ENCODE measurements around the gene RPRD1B. TPM values are rescaled to one million over a fixed set of nuclear protein-coding genes. Genes with fewer than 3 reads are reported as not detected.

The RPRD1B gene
- total and polyA plus RNA-seq, 2 of the 13 experiments (the other 11 are each of a cell fraction or from before 2014, with no cell fraction given), result 31.1 to 41.5 TPM

DNA sequence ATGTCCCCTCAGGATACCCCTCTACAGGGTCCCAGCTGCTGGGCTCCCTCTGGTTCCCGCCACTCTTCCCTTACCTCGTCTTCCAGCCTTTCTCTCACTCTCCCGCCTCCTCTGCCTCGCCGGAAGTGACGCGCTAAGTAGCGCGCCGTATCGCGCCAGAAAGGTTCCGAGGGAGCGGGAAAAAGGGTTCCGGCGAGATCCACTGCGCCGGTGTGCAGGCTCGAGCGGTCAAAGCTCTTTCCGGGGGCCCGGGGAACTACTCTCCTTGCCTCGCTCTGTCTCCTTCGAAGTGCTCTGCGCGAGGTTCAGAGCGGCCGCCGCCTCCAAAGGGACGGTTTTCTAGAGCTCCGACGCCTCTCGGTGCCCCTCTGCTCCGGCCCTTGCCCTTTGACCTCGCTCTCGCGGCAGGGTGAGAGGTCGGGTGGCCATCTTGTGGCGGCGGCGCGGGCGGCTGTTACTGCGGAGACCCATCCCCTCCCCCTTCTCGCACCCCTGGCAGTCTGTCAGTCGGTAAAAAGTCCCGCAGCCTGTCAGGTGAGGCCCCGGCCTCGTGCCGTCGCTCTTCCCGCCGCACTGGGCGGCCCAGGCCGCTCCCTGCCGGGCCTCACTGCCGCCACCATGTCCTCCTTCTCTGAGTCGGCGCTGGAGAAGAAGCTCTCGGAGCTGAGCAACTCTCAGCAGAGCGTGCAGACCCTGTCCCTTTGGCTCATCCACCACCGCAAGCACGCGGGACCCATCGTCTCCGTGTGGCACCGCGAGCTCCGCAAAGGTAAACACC lies at the start of gene RPRD1B, which contains the start of gene TTI1 (continued):
- TF ChIP-seq RFXANK (CRISPR knock-in tag; IDR thresholded peaks at IDR 0.05) (no peak), MTA3 (CRISPR knock-in tag; IDR thresholded peaks at IDR 0.05) (no peak), KAT7 (CRISPR knock-in tag; IDR thresholded peaks at IDR 0.05; ENCODE audit: borderline replicate concordance) (peak; percentile 99), CBX5 (CRISPR knock-in tag; IDR thresholded peaks at IDR 0.05; ENCODE audit: borderline replicate concordance) (peak; percentile 89; the same call in 1 of the 2 replicates), ZNF562 (CRISPR knock-in tag; IDR thresholded peaks at IDR 0.05; ENCODE audit: borderline replicate concordance) (no peak; the same call in 1 of the 2 replicates), ZNF180 (CRISPR knock-in tag; IDR thresholded peaks at IDR 0.05; ENCODE audit: borderline replicate concordance, low read depth) (peak; percentile 12; the same call in 1 of the 2 replicates), ZNF124 (CRISPR knock-in tag; IDR thresholded peaks at IDR 0.05) (0 out of 2 replicates have a peak, but pooled peaks have one; percentile 70), ZFP1 (CRISPR knock-in tag; IDR thresholded peaks at IDR 0.05) (peak; percentile 83), ZSCAN21 (CRISPR knock-in tag; IDR thresholded peaks at IDR 0.05; ENCODE audit: borderline replicate concordance) (peak; percentile 38; the same call in 1 of the 2 replicates), GABPA (IDR thresholded peaks at IDR 0.05; ENCODE audit: low read depth, low read length) (peak; percentile 85), GABPA (CRISPR knock-in tag; IDR thresholded peaks at IDR 0.05; ENCODE audit: low read depth) (peak; percentile 99), NR2F1 (CRISPR knock-in tag; IDR thresholded peaks at IDR 0.05) (peak; percentile 90 to 99), TSC22D2 (CRISPR knock-in tag; IDR thresholded peaks at IDR 0.05; ENCODE audit: borderline replicate concordance) (peak; percentile 85; the same call in 1 of the 2 replicates), PHF20 (CRISPR knock-in tag; IDR thresholded peaks at IDR 0.05) (peak; percentile 98), RBM39 (IDR thresholded peaks at IDR 0.05; ENCODE audit: low read depth, low read length, poor library complexity, severe bottlenecking) (peak; percentile 96), GATAD1 (CRISPR knock-in tag; IDR thresholded peaks at IDR 0.05) (peak; percentile 99), ZNF326 (CRISPR knock-in tag; IDR thresholded peaks at IDR 0.05; ENCODE audit: borderline replicate concordance) (no peak), ZSCAN9 (CRISPR knock-in tag; IDR thresholded peaks at IDR 0.05; ENCODE audit: borderline replicate concordance) (no peak), DNMT3B (CRISPR knock-in tag; conservative IDR thresholded peaks at IDR 0.05) (no peak), ZNF589 (CRISPR knock-in tag; conservative IDR thresholded peaks at IDR 0.05) (peak; percentile 68)
- TF ChIP-seq, protein P1, sequence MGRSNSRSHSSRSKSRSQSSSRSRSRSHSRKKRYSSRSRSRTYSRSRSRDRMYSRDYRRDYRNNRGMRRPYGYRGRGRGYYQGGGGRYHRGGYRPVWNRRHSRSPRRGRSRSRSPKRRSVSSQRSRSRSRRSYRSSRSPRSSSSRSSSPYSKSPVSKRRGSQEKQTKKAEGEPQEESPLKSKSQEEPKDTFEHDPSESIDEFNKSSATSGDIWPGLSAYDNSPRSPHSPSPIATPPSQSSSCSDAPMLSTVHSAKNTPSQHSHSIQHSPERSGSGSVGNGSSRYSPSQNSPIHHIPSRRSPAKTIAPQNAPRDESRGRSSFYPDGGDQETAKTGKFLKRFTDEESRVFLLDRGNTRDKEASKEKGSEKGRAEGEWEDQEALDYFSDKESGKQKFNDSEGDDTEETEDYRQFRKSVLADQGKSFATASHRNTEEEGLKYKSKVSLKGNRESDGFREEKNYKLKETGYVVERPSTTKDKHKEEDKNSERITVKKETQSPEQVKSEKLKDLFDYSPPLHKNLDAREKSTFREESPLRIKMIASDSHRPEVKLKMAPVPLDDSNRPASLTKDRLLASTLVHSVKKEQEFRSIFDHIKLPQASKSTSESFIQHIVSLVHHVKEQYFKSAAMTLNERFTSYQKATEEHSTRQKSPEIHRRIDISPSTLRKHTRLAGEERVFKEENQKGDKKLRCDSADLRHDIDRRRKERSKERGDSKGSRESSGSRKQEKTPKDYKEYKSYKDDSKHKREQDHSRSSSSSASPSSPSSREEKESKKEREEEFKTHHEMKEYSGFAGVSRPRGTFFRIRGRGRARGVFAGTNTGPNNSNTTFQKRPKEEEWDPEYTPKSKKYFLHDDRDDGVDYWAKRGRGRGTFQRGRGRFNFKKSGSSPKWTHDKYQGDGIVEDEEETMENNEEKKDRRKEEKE (IDR thresholded peaks at IDR 0.05), result no peak
- TF ChIP-seq, protein P2, sequence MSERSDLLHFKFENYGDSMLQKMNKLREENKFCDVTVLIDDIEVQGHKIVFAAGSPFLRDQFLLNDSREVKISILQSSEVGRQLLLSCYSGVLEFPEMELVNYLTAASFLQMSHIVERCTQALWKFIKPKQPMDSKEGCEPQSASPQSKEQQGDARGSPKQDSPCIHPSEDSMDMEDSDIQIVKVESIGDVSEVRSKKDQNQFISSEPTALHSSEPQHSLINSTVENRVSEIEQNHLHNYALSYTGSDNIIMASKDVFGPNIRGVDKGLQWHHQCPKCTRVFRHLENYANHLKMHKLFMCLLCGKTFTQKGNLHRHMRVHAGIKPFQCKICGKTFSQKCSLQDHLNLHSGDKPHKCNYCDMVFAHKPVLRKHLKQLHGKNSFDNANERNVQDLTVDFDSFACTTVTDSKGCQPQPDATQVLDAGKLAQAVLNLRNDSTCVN (CRISPR knock-in tag; IDR thresholded peaks at IDR 0.05; ENCODE audit: borderline replicate concordance), result peak; percentile 82
- TF ChIP-seq, protein P3, sequence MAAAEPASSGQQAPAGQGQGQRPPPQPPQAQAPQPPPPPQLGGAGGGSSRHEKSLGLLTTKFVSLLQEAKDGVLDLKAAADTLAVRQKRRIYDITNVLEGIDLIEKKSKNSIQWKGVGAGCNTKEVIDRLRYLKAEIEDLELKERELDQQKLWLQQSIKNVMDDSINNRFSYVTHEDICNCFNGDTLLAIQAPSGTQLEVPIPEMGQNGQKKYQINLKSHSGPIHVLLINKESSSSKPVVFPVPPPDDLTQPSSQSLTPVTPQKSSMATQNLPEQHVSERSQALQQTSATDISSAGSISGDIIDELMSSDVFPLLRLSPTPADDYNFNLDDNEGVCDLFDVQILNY (CRISPR knock-in tag; conservative IDR thresholded peaks at IDR 0.05), result peak; percentile 98
- TF ChIP-seq, protein P4, sequence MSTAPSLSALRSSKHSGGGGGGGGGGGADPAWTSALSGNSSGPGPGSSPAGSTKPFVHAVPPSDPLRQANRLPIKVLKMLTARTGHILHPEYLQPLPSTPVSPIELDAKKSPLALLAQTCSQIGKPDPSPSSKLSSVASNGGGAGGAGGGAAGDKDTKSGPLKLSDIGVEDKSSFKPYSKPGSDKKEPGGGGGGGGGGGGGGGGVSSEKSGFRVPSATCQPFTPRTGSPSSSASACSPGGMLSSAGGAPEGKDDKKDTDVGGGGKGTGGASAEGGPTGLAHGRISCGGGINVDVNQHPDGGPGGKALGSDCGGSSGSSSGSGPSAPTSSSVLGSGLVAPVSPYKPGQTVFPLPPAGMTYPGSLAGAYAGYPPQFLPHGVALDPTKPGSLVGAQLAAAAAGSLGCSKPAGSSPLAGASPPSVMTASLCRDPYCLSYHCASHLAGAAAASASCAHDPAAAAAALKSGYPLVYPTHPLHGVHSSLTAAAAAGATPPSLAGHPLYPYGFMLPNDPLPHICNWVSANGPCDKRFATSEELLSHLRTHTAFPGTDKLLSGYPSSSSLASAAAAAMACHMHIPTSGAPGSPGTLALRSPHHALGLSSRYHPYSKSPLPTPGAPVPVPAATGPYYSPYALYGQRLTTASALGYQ (CRISPR knock-in tag; IDR thresholded peaks at IDR 0.05), result peak; percentile 73; the same call in 1 of the 2 replicates
